Stimulated activated naive B cell treated with anti-CD40 and anti-IgM and Interleukin-4, amounts not matched to agents 10 μg/mL and 1 μg/mL and 100 μg/mL, for 72 hours (primary cell): ENCODE measurements around the gene FANCG.

Source experiments
- ATAC-seq, 2 donors: fragments of 150-1000 bp; cut with Tn5 transposase; replicated peaks; 2 replicates each; pipeline ENCODE4 v1.10.0; 2021; ENCODE audit warnings: moderate library complexity in 1 of 2
- DNase-seq: peaks from one replicate; pipeline ENCODE4 v3.0.0; 2021
- H3K27ac Mint-ChIP-seq: one replicate; pipeline ENCODE4 v1.8.0; 2022; ENCODE audit warnings: mild to moderate bottlenecking, mixed read lengths
- H3K27me3 Mint-ChIP-seq, 2 donors: one replicate each; pipeline ENCODE4 v1.8.0; 2022; ENCODE audit warnings: mixed read lengths in 2 of 2
- H3K36me3 Mint-ChIP-seq, 2 donors: one replicate each; pipeline ENCODE4 v1.8.0; 2022; ENCODE audit warnings: mixed read lengths in 2 of 2, mild to moderate bottlenecking in 1 of 2
- H3K4me1 Mint-ChIP-seq, 2 donors: one replicate each; pipeline ENCODE4 v1.8.0; 2022; ENCODE audit warnings: mixed read lengths in 2 of 2, mild to moderate bottlenecking in 1 of 2
- H3K4me3 Mint-ChIP-seq, 2 donors: one replicate each; pipeline ENCODE4 v1.8.0; 2022; ENCODE audit warnings: mild to moderate bottlenecking in 2 of 2, mixed read lengths in 2 of 2, moderate library complexity in 1 of 2
- H3K9me3 Mint-ChIP-seq, 2 donors: one replicate each; pipeline ENCODE4 v1.8.0; 2022; ENCODE audit warnings: mixed read lengths in 2 of 2, mild to moderate bottlenecking in 1 of 2

The FANCG gene

DNA sequence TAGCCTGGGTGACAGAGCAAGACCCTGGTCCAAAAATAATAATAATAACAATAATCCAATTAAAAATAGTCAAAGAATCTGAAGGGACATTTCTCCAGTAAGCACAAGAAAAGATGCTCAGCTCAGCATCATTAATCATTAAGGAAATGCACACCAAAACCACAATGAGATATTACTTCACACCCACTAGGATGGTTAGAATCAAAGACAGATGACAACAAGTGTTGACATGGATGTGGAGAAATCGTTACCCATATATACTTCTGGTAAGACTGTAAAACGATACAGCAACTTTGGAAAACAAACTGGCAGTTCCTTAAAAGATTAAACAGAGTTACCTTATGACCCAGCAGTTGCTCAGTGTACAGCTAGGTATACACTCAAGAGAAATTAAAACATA is 5.3 kb upstream of the FANCG start:
- no peaks in the 10 kb centered on the region for H3K27me3 Mint-ChIP-seq
- no peaks in the 10 kb centered on the region for H3K9me3 Mint-ChIP-seq
- no peak overlapping the region for H3K4me3 Mint-ChIP-seq
- H3K27ac Mint-ChIP-seq, result no peak overlapping the region
- DNase-seq (no peak), ATAC-seq (no peak)
- H3K4me1 Mint-ChIP-seq, result peaks cover 1 to 3% of the 10 kb centered on the region in 2 donors
- peaks cover 8 to 30% of the 10 kb centered on the region in 2 donors for H3K36me3 Mint-ChIP-seq

- peak in 1 of 2 donors; percentile 0 for ATAC-seq
- no peak for DNase-seq
- peaks cover 15 to 37% of the 10 kb centered on the region in 2 donors for H3K36me3 Mint-ChIP-seq
- peaks cover 24 to 45% of the 10 kb centered on the region in 2 donors for H3K4me1 Mint-ChIP-seq
- H3K27me3 Mint-ChIP-seq, result no peaks in the 10 kb centered on the region
- H3K27ac Mint-ChIP-seq, result peak overlapping the region; percentile 99
- no peaks in the 10 kb centered on the region for H3K9me3 Mint-ChIP-seq
- peak overlapping the region; percentile 97 to 99 for H3K4me3 Mint-ChIP-seq
These were observed 709 bp downstream of the FANCG start for GRCh38 chr9:35079041-35079425.

GRCh38 chr9:35078066-35078465 is 1.7 kb downstream of the FANCG start:
- no peaks in the 10 kb centered on the region for H3K9me3 Mint-ChIP-seq
- H3K27ac Mint-ChIP-seq, result no peak overlapping the region
- H3K4me1 Mint-ChIP-seq, result peaks cover 24 to 55% of the 10 kb centered on the region in 2 donors
- H3K36me3 Mint-ChIP-seq, result peaks cover 21 to 44% of the 10 kb centered on the region in 2 donors
- no peak for ATAC-seq
- H3K4me3 Mint-ChIP-seq, result peak overlapping the region; percentile 97 to 99
- no peaks in the 10 kb centered on the region for H3K27me3 Mint-ChIP-seq
- no peak for DNase-seq

DNA sequence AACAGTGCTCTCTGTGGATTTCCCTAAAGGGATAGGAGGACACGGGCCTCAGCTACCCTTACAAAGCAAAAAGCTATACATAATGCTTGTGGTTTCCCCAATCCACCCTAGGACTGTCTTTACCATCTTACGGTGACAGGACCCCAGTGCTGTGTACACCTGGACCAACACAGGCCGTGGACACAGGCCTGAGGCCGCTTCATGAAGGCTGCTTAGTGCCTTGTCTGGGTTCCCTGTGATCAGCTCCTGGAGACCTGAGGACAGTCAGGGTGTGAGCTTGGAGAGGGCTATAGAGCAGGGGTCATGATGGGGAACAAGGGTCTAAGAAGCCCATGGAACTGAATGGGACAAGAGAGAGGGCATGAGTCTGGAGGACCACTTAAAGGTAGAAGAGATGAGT is 2.9 kb downstream of the FANCG start:
- Mint-ChIP-seq H3K4me3 (no peak overlapping the region), H3K9me3 (no peaks in the 10 kb centered on the region)

DNA sequence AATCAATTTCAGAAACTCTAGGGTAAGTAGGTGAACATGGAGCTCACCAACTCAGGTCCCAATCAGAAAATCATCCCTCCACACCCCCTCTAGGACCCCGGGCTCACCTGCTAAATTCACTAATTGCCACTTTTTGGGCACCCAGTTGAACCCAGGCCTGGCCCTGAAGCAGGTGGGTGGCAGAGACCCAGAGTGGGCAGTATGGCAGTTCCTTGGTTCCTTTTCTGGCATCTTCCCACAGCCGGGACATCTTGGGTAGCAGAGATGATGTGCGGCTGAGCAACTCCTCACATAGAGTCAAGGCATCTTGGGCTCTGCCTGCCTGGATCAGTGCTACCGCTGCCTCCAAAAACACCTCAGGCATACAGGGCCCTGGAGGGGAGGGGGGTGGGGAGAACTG is 4.4 kb downstream of the FANCG start:
- Mint-ChIP-seq H3K36me3 (peaks cover 32 to 55% of the 10 kb centered on the region in 2 donors), H3K27ac (no peak overlapping the region), H3K9me3 (no peaks in the 10 kb centered on the region), H3K27me3 (no peaks in the 10 kb centered on the region), H3K4me3 (no peak overlapping the region), H3K4me1 (peaks cover 33 to 65% of the 10 kb centered on the region in 2 donors)
- ATAC-seq (no peak), DNase-seq (no peak)

More for the DNA sequence above, 2.9 kb downstream of the FANCG start:
- DNase-seq (no peak), ATAC-seq (no peak)
- Mint-ChIP-seq H3K27ac (no peak overlapping the region), H3K36me3 (peaks cover 21 to 44% of the 10 kb centered on the region in 2 donors), H3K27me3 (no peaks in the 10 kb centered on the region), H3K4me1 (peaks cover 29 to 58% of the 10 kb centered on the region in 2 donors)

GRCh38 chr9:35074791-35075190 is 5.0 kb downstream of the FANCG start:
- Mint-ChIP-seq H3K36me3 (peaks cover 36 to 59% of the 10 kb centered on the region in 2 donors), H3K27me3 (no peaks in the 10 kb centered on the region), H3K4me3 (no peak overlapping the region), H3K4me1 (peaks cover 34 to 65% of the 10 kb centered on the region in 2 donors), H3K9me3 (no peaks in the 10 kb centered on the region), H3K27ac (no peak overlapping the region)
- ATAC-seq (no peak), DNase-seq (no peak)

- Mint-ChIP-seq H3K9me3 (no peaks in the 10 kb centered on the region), H3K27me3 (no peaks in the 10 kb centered on the region), H3K36me3 (peaks cover 36 to 59% of the 10 kb centered on the region in 2 donors), H3K4me1 (peaks cover 32 to 59% of the 10 kb centered on the region in 2 donors), H3K27ac (no peak overlapping the region), H3K4me3 (no peak overlapping the region)
- ATAC-seq, result no peak
- DNase-seq, result no peak
These were observed 5.6 kb downstream of the FANCG start for GRCh38 chr9:35074141-35074540.

DNA sequence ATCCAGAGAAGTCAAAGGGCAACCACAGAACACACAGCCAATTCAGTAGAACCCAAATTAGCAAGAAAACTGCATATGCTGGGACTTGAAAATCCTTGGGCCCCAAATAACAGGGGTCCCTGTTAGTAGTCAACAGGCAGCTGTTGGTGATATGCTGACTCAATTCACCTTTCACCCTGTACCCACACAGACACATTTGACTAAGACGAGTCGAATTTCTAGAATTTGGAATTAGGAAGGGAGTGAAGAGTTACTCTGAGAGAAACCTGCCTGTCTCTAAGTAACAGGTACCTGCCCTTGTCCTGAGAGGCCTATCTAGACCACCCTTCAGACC is 6.5 kb downstream of the FANCG start:
- H3K27ac Mint-ChIP-seq, result peak overlapping the region; percentile 96
- no peaks in the 10 kb centered on the region for H3K27me3 Mint-ChIP-seq
- H3K9me3 Mint-ChIP-seq, result no peaks in the 10 kb centered on the region
- peaks cover 27 to 58% of the 10 kb centered on the region in 2 donors for H3K4me1 Mint-ChIP-seq
- peaks cover 38 to 59% of the 10 kb centered on the region in 2 donors for H3K36me3 Mint-ChIP-seq
- no peak for ATAC-seq
- H3K4me3 Mint-ChIP-seq, result peak overlapping the region; percentile 89 to 95
- no peak for DNase-seq

DNA sequence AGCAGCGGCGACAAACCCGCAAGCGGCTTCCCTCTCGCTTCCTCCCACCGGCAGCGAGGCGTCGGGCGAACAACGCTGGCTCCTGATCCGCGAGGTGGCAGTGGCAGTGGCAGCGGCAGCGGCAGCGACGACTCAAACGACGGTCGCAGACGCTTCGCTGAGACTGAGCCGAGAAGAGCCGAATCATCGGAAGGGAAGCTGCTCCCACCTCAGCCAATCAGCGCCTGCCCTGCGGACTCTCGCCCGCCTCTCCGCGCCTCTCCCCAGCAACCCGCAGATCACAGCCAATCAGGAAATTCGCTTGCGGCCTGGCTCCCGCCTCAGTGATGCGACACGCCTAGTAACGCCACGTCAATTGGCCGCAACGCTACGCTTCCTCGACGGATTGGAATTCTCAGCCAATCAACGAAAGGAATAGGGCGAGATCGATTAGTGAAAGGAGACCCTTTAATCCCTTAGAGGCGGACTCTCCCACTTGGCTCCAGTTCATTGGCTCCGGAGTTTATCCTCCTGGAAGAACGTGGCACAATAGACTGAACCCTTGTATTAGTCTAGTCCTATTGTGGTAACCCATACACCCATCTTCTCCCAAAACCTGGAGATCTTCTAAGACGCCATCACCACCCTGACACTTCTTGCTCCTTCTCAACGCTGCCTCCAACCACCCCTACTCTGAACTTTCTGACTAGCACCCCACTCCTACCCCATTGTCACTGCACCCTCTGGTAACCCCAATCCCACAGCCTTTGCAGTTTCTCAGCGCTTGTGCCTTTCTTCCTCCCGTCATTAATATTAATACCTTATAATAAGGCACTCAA is 7.1 kb downstream of the FANCG start, which contains the start of gene VCP:
Gene VCP (minus strand): TSS at position 165 of the 818 bp plus-strand sequence. CDS start 272 bp downstream, outside the sequence.
- peaks cover 44 to 59% of the 10 kb centered on the region in 2 donors for H3K36me3 Mint-ChIP-seq
- peaks cover 26 to 58% of the 10 kb centered on the region in 2 donors for H3K4me1 Mint-ChIP-seq
- no peaks in the 10 kb centered on the region for H3K27me3 Mint-ChIP-seq

GRCh38 chr9:35071814-35072460 is 7.8 kb downstream of the FANCG start:
- ATAC-seq, result peak; percentile 73 to 78

More for the DNA sequence above, 7.1 kb downstream of the FANCG start, which contains the start of gene VCP:
- H3K9me3 Mint-ChIP-seq, result no peaks in the 10 kb centered on the region
- peak within 1 kb of the TSS; percentile 96 for H3K27ac Mint-ChIP-seq
- H3K4me3 Mint-ChIP-seq, result peak within 1 kb of the TSS; percentile 89 to 95
- ATAC-seq (peak; percentile 89 to 92), DNase-seq (peak; percentile 98)

DNA sequence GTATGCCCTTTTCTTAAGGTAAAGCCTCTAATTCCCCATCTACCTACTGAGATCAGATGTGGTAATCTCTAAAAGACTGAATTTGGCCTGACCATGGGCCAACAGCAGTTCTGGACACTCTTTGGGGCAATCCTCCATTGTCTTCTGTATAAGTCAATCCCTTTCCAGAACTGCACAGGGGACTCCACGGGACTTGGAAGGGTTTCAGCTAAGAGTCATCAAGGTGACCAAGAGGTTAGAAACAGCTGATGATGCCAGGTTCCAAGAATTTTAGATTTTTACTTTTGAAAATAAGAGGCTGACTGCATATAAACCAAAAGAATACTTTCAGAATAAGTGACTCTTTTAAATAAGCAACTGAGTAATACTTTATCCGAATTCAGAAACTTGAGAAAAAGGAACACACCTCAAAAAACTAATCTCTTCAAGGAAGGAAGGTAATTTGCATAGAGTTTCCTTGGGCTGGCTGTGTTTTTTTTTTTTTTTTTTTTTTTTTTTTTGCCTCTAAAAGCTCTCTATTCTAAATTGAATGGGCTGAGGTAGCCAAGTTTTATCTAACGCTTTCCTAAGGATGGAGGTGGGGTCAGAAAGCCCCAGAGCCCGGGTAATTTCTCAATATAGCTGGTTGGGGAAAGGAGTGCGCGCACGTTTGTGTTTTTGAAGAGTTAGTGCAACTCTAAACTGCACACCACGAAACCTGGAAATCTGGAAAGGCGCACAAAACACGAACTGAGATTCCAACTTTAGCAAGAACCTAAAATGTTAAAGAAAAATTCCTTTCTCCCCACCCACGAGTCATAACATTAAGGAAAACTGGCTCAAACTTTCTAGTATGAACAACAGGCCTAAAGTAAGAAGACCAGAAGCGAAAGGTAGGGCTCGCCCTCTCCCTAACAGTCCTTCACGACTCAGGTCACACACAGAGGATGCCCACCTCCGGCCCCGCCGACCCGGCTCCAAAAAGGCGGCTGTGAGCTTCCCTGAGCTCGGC is 8.6 kb downstream of the FANCG start:
- DNase-seq, result no peak
- H3K27ac Mint-ChIP-seq, result peak overlapping the region; percentile 96
- peak overlapping the region; percentile 89 to 95 for H3K4me3 Mint-ChIP-seq
- no peaks in the 10 kb centered on the region for H3K27me3 Mint-ChIP-seq
- peaks cover 27 to 57% of the 10 kb centered on the region in 2 donors for H3K4me1 Mint-ChIP-seq
- H3K36me3 Mint-ChIP-seq, result peaks cover 47 to 61% of the 10 kb centered on the region in 2 donors
- ATAC-seq, result no peak
- H3K9me3 Mint-ChIP-seq, result no peaks in the 10 kb centered on the region

More at GRCh38 chr9:35071814-35072460, 7.8 kb downstream of the FANCG start:
- peak overlapping the region; percentile 89 to 95 for H3K4me3 Mint-ChIP-seq
- H3K27me3 Mint-ChIP-seq, result no peaks in the 10 kb centered on the region
- peaks cover 29 to 57% of the 10 kb centered on the region in 2 donors for H3K4me1 Mint-ChIP-seq
- H3K9me3 Mint-ChIP-seq, result no peaks in the 10 kb centered on the region
- H3K27ac Mint-ChIP-seq, result peak overlapping the region; percentile 96
- DNase-seq, result peak; percentile 74
- peaks cover 48 to 63% of the 10 kb centered on the region in 2 donors for H3K36me3 Mint-ChIP-seq

DNA sequence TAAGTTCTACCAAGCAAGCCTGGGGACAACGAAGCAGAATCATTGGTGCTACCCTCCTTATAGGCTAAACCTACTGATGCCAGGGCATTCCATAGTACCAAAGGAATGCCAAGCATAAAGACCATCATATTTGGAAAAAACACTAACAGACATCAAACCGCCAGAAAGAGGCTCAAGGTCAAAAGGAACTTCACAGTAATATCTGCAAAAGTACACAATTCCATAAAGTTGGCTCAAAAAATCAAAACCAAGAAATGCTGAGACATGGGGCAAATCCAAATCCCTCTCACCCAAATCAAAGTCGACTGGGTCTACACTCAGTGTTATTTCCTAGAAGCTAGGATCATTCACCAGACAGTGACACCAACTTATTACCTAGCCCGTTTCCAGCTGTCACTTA is 10.7 kb downstream of the FANCG start:
- Mint-ChIP-seq H3K27me3 (no peaks in the 10 kb centered on the region), H3K4me1 (peaks cover 24 to 46% of the 10 kb centered on the region in 2 donors), H3K4me3 (no peak overlapping the region), H3K36me3 (peaks cover 37 to 50% of the 10 kb centered on the region in 2 donors), H3K9me3 (no peaks in the 10 kb centered on the region), H3K27ac (no peak overlapping the region)
- DNase-seq (no peak), ATAC-seq (no peak)

- no peak overlapping the region for H3K4me3 Mint-ChIP-seq
- peaks cover 19 to 33% of the 10 kb centered on the region in 2 donors for H3K4me1 Mint-ChIP-seq
- DNase-seq (no peak), ATAC-seq (no peak)
- no peaks in the 10 kb centered on the region for H3K27me3 Mint-ChIP-seq
- no peaks in the 10 kb centered on the region for H3K9me3 Mint-ChIP-seq
- H3K36me3 Mint-ChIP-seq, result peaks cover 43 to 60% of the 10 kb centered on the region in 2 donors
- peak overlapping the region; percentile 31 for H3K27ac Mint-ChIP-seq
These were observed 12.7 kb downstream of the FANCG start for GRCh38 chr9:35067056-35067455.
